KMS-11 (cell line): ENCODE results near the gene CCNC.

Experiments used
- H2AFZ ChIP-seq: fragments of 200-600 bp; sonication (generic); 2 replicates; pipeline ENCODE4 v1.6.1; 2016; ENCODE audit warnings: antibody characterized with exemption, mixed run types, low read depth
- H3K27ac ChIP-seq: fragments of 200-600 bp; sonication (generic); 2 replicates; pipeline ENCODE4 v1.6.1; 2016; ENCODE audit warnings: mild to moderate bottlenecking, mixed run types
- H3K27me3 ChIP-seq: fragments of 200-600 bp; sonication (generic); 2 replicates; pipeline ENCODE4 v1.6.1; 2017; ENCODE audit warnings: mild to moderate bottlenecking, low read depth, mixed run types, moderate library complexity; ENCODE audit not compliant: insufficient read depth
- H3K36me3 ChIP-seq: fragments of 200-600 bp; sonication (generic); 2 replicates; pipeline ENCODE4 v1.6.1; 2017; ENCODE audit warnings: mild to moderate bottlenecking, mixed run types; ENCODE audit not compliant: insufficient read depth
- H3K4me1 ChIP-seq: fragments of 200-600 bp; sonication (generic); 2 replicates; pipeline ENCODE4 v1.6.1; 2016; ENCODE audit warnings: mild to moderate bottlenecking, low read depth, mixed run types; ENCODE audit not compliant: poor library complexity, severe bottlenecking
- H3K4me2 ChIP-seq: fragments of 200-600 bp; sonication (generic); 2 replicates; pipeline ENCODE4 v1.7.0; 2016; ENCODE audit warnings: mild to moderate bottlenecking, mixed run types
- H3K4me3 ChIP-seq: fragments of 200-600 bp; sonication (generic); IDR thresholded peaks from 2 replicates; pipeline ENCODE4 v1.6.1; 2017; ENCODE audit warnings: low read depth, low read length, mixed read lengths; ENCODE audit not compliant: insufficient read depth
- H3K79me2 ChIP-seq: fragments of 200-600 bp; sonication (generic); 2 replicates; pipeline ENCODE4 v1.6.1; 2016; ENCODE audit warnings: low read depth, mixed run types; ENCODE audit not compliant: insufficient read depth
- H3K9ac ChIP-seq: fragments of 200-600 bp; sonication (generic); 2 replicates; pipeline ENCODE4 v1.6.1; 2016; ENCODE audit warnings: mild to moderate bottlenecking, mixed run types
- H4K20me1 ChIP-seq: fragments of 200-600 bp; sonication (generic); 2 replicates; pipeline ENCODE4 v1.6.1; 2016; ENCODE audit warnings: mild to moderate bottlenecking, mixed run types; ENCODE audit not compliant: insufficient read depth
- TF ChIP-seq, protein P1 (sequence below): fragments of 200-600 bp; sonication (generic); conservative IDR thresholded peaks from 2 replicates; pipeline ENCODE4 v1.6.1; 2017; ENCODE audit warnings: low read depth, mild to moderate bottlenecking, antibody characterized with exemption, low read length, moderate library complexity, mixed read lengths

CCNC gene

DNA sequence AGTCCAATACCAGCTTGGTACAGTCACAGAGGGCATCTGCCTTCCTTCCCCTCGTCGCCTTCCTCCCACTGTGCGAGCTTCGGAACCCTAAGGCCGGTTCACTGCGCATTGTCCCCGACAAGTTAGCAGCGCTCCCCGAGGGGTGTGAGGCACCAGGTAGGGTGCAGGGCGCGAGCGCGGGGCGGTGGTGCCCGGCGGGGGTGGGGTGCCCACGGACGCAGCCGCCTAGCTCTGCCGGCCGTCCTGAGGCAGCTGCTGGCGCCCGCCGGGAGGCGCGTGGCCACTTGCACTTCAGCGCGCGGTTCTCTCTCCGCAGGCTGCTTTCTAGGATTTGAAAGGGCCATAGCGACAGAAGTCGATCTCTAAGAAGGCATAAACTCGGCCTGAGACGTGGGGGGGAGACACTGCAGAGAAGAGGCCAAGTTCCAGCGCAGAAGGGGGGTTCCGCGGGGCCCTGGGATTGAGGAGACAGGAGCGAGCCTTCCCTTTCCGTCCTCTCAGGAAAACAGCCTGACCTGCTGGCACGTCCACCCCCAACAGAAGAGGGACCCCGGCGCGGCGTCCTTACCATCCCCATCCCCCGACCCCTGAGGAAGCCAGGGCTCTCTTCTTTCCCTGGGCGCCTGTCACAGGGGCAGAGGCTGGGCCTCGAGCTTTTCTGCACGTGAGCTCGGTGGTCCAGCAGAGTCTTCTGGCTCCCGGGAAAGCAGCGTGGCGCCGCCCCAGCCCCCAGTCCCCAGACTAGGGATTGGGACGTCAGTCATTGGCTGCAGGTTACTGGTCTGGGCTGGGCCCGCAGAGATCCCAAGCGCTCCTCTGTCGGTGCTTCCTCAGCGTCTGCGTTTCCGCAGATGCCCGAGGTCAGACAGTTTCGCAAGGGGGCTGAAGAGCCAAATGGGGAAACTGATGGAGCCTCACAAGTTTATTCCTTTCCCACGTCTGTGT lies 22.5 kb upstream of the CCNC start:
- Histone ChIP-seq H3K79me2 (no peaks in the 10 kb centered on the region), H3K27ac (no peak overlapping the region), H3K27me3 (no peaks in the 10 kb centered on the region), H3K4me3 (no peak overlapping the region), H4K20me1 (no peaks in the 10 kb centered on the region), H3K9ac (no peak overlapping the region), H3K36me3 (no peaks in the 10 kb centered on the region), H2AFZ (no peak overlapping the region), H3K4me1 (no peaks in the 10 kb centered on the region), H3K4me2 (no peak overlapping the region)
- TF ChIP-seq, protein P1, sequence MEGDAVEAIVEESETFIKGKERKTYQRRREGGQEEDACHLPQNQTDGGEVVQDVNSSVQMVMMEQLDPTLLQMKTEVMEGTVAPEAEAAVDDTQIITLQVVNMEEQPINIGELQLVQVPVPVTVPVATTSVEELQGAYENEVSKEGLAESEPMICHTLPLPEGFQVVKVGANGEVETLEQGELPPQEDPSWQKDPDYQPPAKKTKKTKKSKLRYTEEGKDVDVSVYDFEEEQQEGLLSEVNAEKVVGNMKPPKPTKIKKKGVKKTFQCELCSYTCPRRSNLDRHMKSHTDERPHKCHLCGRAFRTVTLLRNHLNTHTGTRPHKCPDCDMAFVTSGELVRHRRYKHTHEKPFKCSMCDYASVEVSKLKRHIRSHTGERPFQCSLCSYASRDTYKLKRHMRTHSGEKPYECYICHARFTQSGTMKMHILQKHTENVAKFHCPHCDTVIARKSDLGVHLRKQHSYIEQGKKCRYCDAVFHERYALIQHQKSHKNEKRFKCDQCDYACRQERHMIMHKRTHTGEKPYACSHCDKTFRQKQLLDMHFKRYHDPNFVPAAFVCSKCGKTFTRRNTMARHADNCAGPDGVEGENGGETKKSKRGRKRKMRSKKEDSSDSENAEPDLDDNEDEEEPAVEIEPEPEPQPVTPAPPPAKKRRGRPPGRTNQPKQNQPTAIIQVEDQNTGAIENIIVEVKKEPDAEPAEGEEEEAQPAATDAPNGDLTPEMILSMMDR, result no peak

DNA sequence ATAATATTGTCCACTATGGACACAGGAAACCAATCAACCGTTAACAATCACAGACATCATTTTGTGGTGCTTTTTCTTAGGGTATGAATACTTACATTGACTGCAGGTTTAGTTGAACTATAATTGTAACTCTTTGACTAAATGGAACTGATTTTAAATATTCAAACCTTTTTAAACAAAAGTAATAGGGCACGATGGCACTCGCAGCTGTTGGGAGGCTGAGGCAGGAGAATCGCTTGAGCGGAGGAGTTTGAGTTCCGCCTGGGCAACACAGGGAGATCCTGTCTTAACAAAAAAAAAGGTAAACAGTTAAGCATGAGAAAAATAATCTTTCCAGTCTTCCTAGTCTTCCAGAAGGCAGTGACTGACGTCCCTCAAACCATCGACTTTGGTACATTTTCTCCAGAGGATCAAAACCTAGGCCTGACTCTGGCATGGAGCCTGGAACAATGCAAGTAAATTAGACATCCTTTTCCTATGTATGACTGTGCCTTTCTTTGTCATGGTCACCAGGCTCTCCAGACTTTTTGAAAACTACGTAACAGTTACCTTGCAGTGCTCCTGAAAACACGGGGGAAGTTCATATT lies 21.5 kb upstream of the CCNC start:
- TF ChIP-seq, protein P1, result no peak
- no peaks in the 10 kb centered on the region for H3K27me3 ChIP-seq

GRCh38 chr6:99589290-99589672 lies 20.8 kb upstream of the CCNC start:
- peak overlapping the region; percentile 74; the same call in 1 of the 2 replicates for H3K4me2 ChIP-seq
- peak overlapping the region; percentile 70; the same call in 1 of the 2 replicates for H3K9ac ChIP-seq
- H3K27me3 ChIP-seq, result no peaks in the 10 kb centered on the region
- H2AFZ ChIP-seq, result peak overlapping the region; percentile 79
- H3K4me3 ChIP-seq, result peak overlapping the region; percentile 33
- TF ChIP-seq, protein P1, result no peak
- no peaks in the 10 kb centered on the region for H3K79me2 ChIP-seq
- no peaks in the 10 kb centered on the region for H3K4me1 ChIP-seq
- H3K36me3 ChIP-seq, result no peaks in the 10 kb centered on the region
- H4K20me1 ChIP-seq, result no peaks in the 10 kb centered on the region
- peak overlapping the region; percentile 55 for H3K27ac ChIP-seq

More for the DNA sequence above, 21.5 kb upstream of the CCNC start:
- peak overlapping the region; percentile 79; the same call in 1 of the 2 replicates for H2AFZ ChIP-seq
- H3K4me2 ChIP-seq, result peak overlapping the region; percentile 74; the same call in 1 of the 2 replicates
- no peak overlapping the region for H3K4me3 ChIP-seq
- H3K9ac ChIP-seq, result no peak overlapping the region
- H3K4me1 ChIP-seq, result no peaks in the 10 kb centered on the region
- no peaks in the 10 kb centered on the region for H4K20me1 ChIP-seq
- H3K79me2 ChIP-seq, result no peaks in the 10 kb centered on the region
- no peaks in the 10 kb centered on the region for H3K36me3 ChIP-seq
- no peak overlapping the region for H3K27ac ChIP-seq

DNA sequence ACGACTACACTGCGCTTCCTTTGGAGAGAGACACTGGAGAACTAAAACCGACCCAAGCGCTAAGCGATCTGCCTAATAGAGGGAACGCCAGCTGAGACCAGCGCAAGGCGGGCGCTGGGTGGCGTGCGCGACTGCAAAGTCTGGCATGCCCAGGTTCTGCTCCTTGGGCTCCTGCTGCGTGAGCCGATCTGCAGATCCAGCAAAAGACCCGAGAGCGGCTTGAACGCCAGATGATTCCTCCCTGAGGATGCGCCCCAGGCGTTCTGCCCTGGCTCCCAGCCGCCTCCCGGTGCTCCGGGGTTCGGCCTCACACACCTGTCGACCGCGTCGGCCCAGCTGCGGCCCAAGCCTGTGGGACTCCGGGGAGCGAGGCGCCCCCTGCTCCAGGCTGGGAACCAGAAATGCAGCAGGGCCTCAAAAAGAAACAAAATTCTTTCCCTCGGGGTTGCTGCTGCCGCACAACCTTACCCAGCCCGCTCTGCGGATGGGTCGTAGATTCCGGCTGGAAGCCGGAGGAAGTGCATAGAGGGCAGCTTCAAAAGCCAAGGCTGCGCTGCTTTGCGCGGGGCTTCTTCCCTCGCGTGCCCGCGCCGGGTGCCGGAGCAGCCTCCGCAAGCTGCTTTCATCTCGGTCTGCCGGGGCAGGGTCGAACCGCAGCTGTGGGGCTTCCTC lies 20.3 kb upstream of the CCNC start:
- peak overlapping the region; percentile 70; the same call in 1 of the 2 replicates for H3K9ac ChIP-seq
- no peaks in the 10 kb centered on the region for H3K27me3 ChIP-seq
- H2AFZ ChIP-seq, result peak overlapping the region; percentile 79

More for the DNA sequence above, 20.3 kb upstream of the CCNC start:
- H3K4me3 ChIP-seq, result peak overlapping the region; percentile 33
- H3K4me1 ChIP-seq, result no peaks in the 10 kb centered on the region
- peak overlapping the region; percentile 74 for H3K4me2 ChIP-seq
- H3K27ac ChIP-seq, result peak overlapping the region; percentile 55
- H4K20me1 ChIP-seq, result no peaks in the 10 kb centered on the region
- TF ChIP-seq, protein P1, result peak; percentile 41
- no peaks in the 10 kb centered on the region for H3K36me3 ChIP-seq
- H3K79me2 ChIP-seq, result no peaks in the 10 kb centered on the region
